HG02840 (cell line): ENCODE data around the gene MRPL47.
A peak's percentile ranks its signal among the peaks of the same experiment; 100 is the strongest.
"Not testable (repeated sequence)": the region's sequence is repeated elsewhere in the genome, so short reads cannot be mapped to it uniquely, and the experiment has no call there.

Experiments used
- ATAC-seq: cut with Tn5 transposase; IDR thresholded peaks from one replicate; pipeline ENCODE4 v1.9.1; 2021; ENCODE audit warnings: mild to moderate bottlenecking, moderate library complexity, moderate number of reproducible peaks; ENCODE audit not compliant: unreplicated experiment, low FRiP score

Gene MRPL47

DNA sequence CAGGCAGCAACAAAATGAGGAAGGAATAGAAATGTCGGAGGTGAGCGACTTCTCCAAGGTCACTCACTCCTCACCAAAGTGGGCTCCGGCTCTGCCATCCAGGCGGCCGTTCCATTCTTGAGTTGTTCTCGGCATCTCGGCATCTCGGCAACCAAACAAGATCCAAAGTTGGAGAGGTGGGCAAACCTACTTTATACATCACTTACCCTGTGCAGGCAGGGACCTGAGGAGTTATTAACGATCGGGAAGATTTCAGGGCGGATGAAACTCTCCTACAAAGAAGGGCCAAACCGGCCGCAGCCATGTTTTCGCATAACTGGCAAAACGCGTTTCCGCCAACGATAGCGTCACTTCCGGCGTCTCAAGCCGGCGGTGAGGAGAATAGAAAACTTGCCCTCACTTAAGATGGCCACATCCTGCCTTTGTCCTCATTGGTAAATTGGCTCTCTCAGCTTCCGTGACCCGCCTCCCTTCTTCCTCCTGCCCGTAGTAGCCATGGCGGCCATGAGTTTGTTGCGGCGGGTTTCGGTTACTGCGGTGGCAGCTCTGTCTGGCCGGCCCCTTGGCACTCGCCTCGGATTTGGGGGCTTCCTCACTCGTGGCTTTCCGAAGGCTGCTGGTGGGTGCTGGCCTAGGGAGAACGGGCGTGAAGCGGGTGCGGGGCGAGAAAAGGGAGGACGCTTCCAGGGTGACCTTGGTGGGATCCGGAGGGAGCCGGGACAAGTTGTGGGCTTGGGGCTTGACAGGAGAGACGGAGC, at the start of gene MRPL47, which contains the start of gene NDUFB5:
MRPL47 (minus strand) TSS at position 318 of the 758 bp plus-strand sequence; CDS start at position 304, 14 bp downstream.
NDUFB5 (plus strand) TSS at position 474 of the 758 bp plus-strand sequence; CDS start at position 496, 22 bp downstream.
- peak; percentile 97 for ATAC-seq

DNA sequence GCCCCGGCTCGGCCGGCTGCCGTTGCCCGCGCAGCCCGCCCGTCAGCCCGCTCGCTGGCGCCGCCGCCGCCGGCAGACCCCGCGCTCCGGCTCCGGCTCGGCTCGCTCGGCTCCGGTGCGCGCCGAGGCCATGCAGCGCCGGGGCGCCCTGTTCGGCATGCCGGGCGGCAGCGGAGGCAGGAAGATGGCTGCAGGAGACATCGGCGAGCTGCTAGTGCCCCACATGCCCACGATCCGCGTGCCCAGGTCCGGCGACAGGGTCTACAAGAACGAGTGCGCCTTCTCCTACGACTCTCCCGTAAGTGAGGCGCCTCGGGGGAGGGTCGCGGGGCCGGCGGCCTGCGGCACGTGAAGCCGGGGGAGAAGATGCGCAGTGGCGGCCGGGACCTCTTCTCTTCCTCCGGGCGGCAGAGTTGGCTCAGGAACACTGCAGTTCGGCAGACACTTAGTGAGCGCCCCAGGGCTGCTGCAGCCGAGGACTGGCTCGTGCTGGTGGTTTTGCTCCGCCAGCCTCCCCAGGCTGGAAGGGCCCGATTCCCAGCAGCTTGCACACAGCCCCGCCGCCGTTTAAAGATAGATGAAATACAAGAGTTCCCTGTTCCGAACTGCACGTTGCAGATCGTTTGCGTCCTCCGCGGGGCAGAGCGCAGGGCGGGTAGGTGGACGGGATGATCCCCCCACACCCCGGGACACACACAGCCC, 48.8 kb upstream of the MRPL47 start:
- peak; percentile 68 for ATAC-seq

DNA sequence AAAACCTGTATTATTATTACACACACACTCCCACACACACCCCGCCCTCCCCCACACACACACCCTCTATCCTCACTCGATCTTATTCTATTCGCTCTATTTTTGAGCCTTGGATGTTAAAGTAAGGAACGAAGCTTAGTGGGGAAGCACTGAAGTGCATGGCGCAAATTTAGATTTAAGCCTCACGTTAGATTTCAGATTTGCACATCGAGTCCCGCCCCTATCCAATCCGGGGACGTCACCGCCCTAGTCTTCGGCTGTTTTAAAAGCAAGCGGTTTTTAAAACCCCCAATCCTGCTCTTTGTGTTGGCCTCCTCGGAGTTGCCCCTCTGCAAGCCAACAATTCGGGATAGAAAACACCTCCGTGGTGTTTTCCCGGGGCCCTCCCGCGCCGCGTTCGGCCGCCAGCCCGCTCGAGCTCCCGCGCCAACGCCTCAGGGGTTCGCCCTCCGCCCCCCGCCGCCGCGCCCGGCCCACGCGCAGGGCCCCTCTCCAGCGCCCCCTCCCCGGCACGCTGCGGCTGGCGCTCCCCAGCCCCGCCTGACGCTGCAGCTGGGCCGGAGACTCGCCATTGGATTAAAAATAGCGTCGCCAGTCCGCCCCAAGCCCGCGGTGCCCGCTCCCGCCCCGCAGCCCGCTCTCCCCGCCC, 48.1 kb upstream of the MRPL47 start, which contains the start of gene USP13:
USP13 (plus strand) TSS at position 594 of the 649 bp plus-strand sequence. CDS start 186 bp downstream, outside the sequence.
- peak; percentile 69 for ATAC-seq

DNA sequence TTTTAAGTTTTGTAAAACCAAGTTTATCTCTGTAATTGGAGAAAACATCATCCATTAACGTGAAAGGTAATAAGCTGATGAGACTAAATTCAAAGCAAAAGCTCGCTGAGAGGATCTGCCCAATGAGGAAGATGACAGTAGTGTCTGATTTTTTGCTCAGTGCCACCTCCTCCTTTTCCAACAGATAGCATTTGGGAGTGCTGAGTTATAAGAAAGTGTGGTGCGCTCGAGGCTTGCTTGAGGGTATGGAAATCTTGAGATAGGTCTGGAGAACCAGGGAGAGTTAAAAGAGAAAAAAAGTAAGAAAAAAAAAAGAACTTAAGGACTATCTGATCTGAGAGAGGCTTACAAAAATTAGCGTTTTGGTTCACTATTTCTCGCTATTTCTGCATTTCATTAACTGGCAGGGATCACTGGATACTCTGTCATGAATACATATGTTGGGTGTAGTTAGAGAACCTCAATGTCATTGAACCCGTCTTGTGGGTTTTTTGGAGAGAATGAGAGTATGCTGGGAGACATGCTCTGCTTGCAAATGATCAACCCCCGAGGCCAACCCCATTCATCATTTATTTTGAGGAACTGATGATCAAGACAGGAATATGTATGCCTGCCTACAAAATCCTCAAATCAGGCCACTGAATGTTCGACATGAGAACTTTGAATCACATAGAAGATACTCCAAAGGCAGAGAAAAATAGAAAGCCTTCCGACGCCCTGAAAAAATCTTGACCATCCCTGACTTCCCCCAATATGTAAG, 47.4 kb upstream of the MRPL47 start:
- no peak for ATAC-seq

DNA sequence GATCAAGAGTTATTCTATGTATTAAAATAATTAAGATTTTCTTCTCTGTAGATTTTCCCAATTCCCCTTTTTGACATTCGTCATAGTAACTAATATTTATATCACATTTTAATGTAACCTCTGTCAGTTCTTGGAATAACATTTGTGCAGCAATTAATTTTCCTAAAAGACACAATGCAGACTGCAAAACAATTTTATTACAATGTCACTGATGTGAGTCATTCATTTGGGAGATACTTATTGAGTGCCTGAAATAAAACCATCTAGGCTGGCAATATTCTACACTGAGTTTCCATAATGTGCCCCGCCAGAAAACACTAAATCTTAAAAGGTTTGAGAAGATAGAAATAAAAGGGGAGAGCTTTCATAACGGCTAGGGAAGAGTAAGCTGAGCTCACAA, 41.7 kb upstream of the MRPL47 start:
- ATAC-seq, result no peak

DNA sequence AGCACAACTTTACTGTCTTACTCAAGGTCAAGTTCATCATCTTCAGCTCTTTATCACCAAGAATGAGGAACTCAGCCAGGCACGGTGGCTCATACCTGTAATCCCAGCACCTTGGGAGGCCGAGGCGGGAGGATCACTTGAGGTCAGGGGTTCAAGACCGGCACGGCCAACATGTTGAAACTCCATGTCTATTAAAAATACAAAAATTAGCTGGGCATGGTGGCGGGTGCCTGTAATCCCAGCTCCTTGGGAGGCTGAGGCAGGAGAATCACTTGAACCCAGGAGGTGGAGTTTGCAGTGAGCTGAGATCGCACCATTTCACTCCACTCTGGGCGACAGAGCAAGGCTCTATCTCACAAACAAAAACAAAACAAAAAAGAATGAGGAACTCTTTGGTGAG, 39.4 kb upstream of the MRPL47 start:
- ATAC-seq, result not testable (repeated sequence)

DNA sequence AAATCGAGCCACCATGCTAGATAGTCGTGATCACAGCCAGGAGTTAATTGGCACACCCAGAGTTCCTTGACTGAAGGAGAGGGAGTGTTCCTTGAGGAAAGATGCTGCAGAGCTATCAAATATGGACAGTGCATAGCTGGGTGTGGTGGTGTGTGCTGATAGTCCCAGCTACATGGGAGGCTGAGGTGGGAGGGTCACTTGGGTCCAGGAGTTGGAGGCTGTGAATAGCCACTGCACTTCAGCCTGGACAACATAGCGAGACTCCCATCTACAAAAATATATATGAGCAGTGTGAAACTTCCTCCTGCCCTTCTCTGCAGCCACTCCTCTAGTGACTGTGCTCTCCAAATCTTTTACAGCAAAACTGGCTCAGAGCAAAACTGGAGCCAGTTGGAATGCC, 38.4 kb upstream of the MRPL47 start:
- ATAC-seq, result no peak

DNA sequence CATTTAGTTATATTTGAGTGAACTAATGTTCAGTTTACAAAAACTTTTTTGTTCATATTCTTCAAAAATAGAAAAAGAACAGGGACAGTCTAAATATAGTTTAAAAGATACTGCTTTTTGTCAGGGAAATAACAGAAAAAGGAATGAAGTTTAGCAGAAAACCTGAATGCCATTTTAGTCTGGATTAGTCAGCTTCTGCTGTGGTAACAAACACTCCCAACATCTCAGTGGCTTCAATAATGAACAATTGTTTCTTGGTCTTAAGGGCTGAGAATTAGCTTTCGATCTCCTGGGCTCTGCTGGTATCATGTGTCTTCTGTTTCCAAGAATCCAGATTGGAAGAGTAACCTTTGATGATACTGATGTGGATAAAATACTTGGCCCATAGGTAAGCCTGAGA, 36.0 kb upstream of the MRPL47 start:
- ATAC-seq, result no peak

DNA sequence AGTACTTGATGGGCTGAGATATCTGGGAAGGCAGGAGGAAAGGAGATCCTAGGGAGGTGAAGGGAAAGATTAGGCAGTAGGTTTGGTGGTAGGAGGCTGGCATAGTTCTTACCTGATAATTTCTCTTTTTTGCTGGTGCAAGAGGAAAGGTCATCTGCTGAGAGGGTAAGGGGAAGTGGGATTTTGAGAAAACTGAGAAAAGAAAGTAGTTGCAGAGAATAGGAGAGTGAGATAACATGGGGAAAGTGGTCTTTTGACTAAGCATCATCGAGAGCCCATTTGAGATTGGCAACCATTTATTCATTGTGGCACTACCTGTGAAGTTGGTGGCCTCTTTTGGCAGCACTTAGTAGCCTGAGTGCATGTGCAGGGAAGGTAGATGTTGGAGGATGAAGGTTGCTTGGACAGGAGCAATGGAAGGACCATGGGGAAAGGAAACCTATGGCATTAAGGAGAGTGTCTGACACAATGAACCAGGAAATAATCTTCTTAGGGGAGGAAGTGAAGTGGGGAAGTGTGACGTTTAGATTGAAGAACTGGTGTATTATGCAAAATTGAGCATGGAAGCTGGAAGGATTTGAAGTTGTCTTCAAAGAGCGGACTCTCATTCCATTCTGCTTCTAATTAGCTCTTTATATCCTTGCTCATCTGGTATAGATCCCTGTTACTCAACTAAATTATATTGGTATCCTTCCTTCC, 26.5 kb upstream of the MRPL47 start:
- no peak for ATAC-seq

DNA sequence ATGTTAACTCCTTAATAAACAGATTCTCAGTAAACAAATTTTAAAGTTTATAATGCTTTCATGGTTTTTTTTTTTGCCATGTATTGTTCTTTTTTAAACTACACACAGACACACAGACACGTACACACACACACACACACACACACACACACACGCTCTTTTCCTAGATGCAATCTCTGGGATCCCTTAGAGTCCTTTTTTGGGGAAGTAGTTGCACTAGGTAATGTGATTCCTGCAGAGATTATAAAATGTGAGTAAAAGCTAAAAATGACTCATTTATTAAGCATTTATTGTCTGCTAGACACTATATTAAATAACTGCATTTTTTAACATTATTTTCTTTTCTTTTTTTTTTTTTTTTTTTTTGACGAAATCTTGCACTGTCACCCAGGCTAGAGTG, 20.0 kb upstream of the MRPL47 start:
- ATAC-seq, result no peak

DNA sequence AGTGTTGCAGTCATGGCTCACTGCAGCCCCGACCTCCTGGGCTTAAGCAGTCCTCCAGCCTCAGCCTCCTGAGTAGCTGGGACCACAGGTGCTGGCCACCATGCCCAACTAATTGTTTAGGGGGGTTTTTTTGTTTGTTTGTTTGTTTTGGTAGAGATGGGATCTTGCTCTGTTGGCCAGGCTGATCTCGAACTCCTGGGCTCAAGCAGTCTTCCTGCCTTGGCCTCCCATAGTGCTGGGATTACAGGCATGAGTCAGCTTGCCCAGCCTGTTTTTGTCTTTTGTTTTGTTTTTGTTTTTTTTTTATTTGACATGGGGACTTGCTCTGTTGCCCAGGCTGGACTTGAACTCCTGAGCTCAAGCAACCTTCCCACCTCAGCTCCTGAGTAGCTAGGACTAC, 17.6 kb upstream of the MRPL47 start:
- ATAC-seq, result no peak

DNA sequence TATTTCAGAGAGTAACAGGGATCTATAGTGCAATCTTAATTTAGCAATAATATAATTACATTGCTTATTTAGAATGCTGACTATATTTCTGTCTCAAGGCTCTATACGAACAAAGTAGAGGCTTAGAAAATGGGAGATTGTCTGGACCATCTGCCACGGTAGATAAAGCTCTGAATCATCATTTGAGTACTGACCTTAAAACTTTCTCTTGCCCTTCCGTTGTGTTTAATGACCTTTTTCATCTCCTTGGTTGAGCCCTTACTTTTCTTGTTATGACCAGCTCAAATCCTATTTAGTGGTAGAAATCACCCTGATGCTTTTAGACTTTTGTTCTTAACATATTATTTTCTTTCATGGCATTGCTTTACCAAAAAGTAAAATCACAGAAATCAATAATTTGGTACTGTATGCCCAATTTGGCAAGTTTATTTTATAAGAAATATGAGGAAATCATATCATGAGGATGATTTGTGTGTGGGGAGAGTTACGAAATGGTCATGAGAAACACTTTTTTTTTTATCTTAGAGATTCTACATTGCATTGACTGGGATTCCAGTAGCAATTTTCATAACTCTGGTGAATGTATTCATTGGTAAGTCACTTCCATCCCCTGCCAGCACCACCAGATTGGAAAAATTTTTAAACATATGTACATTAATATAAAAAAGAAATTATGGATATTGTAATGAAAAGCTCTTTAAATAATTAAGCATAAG, 11.2 kb upstream of the MRPL47 start:
- ATAC-seq, result no peak

DNA sequence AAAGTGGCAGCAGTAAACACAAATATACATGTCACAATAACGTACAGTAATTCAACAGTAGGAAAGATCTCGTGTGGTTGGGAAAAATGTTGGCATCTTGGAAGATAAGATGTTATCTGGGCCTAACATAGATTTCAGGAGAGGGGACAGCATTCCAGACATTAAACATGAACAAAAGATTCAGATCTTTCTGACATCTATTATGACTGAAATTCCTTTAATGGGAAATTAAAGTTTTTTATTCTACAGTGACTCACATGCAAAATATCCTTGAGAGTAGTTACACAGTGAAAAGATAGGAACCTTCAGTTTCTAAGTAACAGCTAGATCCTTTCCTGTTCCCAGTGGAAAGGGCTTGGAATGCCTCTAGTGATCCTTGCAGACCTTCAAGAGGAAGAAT, 9.4 kb upstream of the MRPL47 start:
- ATAC-seq, result no peak

DNA sequence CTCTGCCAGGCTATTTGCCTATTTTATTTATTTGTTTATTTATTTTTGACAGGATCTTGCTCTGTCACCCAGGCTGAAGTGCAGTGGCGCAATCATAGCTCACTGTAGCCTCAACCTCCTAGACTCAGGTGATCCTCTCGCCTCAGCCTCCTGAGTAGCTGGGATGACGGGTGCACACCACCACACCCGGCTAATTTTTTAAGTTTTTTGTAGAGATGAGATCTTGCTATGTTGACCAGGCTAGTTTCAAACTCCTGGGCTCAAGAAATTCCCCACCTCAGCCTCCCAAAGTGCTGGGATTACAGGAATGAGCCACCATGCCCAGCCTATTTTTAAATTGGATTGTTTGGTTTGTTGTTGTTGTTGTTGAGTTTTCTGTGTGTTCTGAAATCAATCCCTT, 5.6 kb upstream of the MRPL47 start:
- no peak for ATAC-seq

DNA sequence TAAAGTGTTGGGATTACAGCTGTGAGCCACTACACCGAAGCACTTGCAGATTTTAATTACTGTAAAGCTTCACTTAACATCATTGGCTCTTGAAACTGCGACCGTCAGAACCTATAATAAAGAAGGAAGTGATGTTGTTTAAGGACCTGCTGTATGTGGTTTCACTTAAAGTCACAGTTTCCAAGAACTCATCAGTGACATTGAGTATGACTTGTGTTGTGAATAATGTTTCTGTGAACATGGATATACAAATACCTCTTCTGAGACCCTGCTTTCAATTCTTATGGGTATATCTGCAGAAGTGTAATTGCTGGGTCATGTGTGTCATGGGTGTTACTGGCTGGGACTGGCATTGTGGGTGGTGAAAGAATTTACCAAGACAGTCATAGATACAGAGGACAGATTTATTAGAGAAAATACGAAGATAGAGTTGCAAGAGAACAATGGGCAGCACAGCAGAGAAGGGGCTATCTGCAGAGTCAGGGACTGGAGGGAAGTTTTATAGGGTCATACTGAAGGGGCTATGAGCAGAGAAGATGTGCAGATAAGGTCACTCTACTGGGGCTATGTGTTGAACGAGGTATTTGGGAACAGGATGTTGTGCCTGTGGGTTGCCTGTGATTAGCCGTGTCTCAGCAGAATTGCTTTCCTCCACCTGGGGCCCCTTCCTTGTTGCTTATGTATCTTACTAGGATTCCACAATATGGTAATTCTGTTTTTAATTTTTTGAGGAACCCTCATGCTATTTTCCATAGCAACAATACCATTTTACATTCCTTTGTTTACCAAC, 4.7 kb upstream of the MRPL47 start:
- no peak for ATAC-seq

DNA sequence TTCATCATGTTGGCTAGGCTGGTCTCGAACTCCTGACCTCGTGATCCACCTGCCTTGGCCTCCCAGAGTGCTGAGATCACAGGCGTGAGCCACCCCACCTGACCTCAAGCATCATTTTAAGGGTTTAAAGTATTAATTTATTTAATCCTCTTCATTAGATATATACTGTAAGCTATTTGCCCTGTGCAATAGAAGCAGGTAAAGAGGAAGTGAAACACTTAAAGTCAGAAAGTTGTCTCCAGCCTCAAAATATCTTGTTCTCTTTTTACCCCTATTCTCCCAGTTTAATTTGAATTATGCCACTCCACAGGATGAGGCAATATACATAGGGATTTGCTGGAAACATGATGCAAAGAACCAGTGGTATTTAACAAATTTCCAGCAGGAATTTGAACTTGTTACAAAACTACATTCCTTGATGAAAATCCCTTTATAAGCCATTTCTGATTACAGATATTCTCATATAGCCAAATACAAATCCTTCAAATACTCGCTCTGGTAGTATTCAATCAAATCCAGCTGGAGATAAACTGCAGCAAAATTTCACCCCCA, 2.2 kb upstream of the MRPL47 start:
- ATAC-seq, result no peak

DNA sequence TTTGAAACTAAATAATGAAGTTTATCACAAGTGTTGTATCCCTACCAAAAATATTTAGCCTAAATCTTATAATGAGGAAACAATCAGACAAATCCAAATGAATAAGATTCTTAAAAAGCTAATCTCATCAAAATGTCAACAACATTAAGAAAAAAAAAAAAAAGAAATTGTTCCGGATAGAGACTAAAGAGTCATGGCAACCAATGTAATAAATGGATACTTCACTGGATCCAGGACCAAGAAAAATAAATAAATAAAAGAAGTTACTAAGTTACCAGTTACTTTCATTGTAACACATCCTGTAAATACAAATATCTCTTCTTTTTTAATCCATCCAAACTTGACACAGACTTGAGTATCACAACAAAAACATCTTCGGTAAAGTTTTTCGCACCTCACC, 607 bp downstream of the MRPL47 start:
- ATAC-seq, result no peak

DNA sequence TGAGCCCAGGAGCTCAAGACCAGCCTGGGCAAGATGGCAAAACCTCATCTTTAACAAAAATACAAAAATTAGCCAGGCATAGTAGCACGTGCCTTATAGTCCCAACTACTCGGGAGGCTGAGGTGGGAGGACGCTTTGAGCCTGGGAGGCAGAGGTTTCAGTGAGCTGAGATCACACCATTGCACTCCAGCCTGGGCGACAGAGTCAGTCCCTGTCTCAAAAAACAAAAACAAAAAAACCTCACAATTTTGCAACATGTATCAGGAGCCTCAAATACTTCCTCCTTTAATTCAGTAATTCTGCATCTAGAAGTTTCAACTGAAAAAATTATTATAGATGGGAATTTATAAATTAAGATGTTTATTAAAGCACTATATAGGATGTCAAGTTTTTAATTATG, 1.1 kb downstream of the MRPL47 start:
- no peak for ATAC-seq
